ENCODE results near the gene NCOA3. TPM values are rescaled to one million over a fixed set of nuclear protein-coding genes. Genes with fewer than 3 reads are reported as not detected.
"Not testable (repeated sequence)": the region's sequence is repeated elsewhere in the genome, so short reads cannot be mapped to it uniquely, and the experiment has no call there.

NCOA3 gene
- total RNA-seq, 1 experiment from 2014 or later: 60.3 TPM

- no TSS peak for BruUV-seq (replicated peaks)
- peaks cover 2% of the 10 kb centered on the region for H3K9me3 Mint-ChIP-seq (ENCODE audit: low read depth, unreplicated experiment)
- no peak overlapping the region for H3K4me3 Mint-ChIP-seq (ENCODE audit: low read depth, unreplicated experiment)
- peak; percentile 31 for DNase-seq
- peaks cover 43% of the 10 kb centered on the region for H3K4me1 Mint-ChIP-seq (ENCODE audit: low read depth, unreplicated experiment)
- CTCF ChIA-PET: interaction anchor here (0.8 to 1.4 kb wide), 3 partner anchors 26 to 73 kb away, joined by 3 to 4 read pairs (median 3); no protein-coding TSS in a partner anchor
- intact Hi-C loops (cut with micrococcal nuclease; ENCODE audit: unreplicated experiment): loop anchor here (5.0 kb wide), 1 partner anchor 35 kb away; no protein-coding TSS in a partner anchor
- TF ChIP-seq, protein P1, sequence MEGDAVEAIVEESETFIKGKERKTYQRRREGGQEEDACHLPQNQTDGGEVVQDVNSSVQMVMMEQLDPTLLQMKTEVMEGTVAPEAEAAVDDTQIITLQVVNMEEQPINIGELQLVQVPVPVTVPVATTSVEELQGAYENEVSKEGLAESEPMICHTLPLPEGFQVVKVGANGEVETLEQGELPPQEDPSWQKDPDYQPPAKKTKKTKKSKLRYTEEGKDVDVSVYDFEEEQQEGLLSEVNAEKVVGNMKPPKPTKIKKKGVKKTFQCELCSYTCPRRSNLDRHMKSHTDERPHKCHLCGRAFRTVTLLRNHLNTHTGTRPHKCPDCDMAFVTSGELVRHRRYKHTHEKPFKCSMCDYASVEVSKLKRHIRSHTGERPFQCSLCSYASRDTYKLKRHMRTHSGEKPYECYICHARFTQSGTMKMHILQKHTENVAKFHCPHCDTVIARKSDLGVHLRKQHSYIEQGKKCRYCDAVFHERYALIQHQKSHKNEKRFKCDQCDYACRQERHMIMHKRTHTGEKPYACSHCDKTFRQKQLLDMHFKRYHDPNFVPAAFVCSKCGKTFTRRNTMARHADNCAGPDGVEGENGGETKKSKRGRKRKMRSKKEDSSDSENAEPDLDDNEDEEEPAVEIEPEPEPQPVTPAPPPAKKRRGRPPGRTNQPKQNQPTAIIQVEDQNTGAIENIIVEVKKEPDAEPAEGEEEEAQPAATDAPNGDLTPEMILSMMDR (IDR thresholded peaks at IDR 0.05; ENCODE audit: unreplicated experiment): no peak
- no peak overlapping the region for H3K27ac Mint-ChIP-seq (ENCODE audit: unreplicated experiment)
- peaks cover 12% of the 10 kb centered on the region for H3K36me3 Mint-ChIP-seq (ENCODE audit: insufficient read depth, unreplicated experiment)
- H3K27me3 Mint-ChIP-seq (ENCODE audit: unreplicated experiment): no peaks in the 10 kb centered on the region
These were observed 44.5 kb upstream of the NCOA3 start for GRCh38 chr20:47456952-47457724.

GRCh38 chr20:47458280-47459050, 43.2 kb upstream of the NCOA3 start:
- H3K4me1 Mint-ChIP-seq (ENCODE audit: low read depth, unreplicated experiment): peaks cover 32% of the 10 kb centered on the region
- BruUV-seq (replicated peaks); H3K27me3 Mint-ChIP-seq (ENCODE audit: unreplicated experiment); H3K4me3 Mint-ChIP-seq (ENCODE audit: low read depth, unreplicated experiment); H3K27ac Mint-ChIP-seq (ENCODE audit: unreplicated experiment); DNase-seq; H3K36me3 Mint-ChIP-seq (ENCODE audit: insufficient read depth, unreplicated experiment); H3K9me3 Mint-ChIP-seq (ENCODE audit: low read depth, unreplicated experiment): not testable (repeated sequence)
- intact Hi-C loops (cut with micrococcal nuclease; ENCODE audit: unreplicated experiment): loop anchor here (5.0 kb wide), 1 partner anchor 34 kb away; no protein-coding TSS in a partner anchor
- CTCF ChIA-PET: interaction anchor here (0.6 to 1.9 kb wide), 7 partner anchors 10 to 768 kb away, joined by 3 to 5 read pairs (median 3); no protein-coding TSS in a partner anchor

- Mint-ChIP-seq H3K9me3 (ENCODE audit: low read depth, unreplicated experiment) (peaks cover 1% of the 10 kb centered on the region), H3K4me3 (ENCODE audit: low read depth, unreplicated experiment) (no peak overlapping the region), H3K4me1 (ENCODE audit: low read depth, unreplicated experiment) (peaks cover 32% of the 10 kb centered on the region), H3K27me3 (ENCODE audit: unreplicated experiment) (no peaks in the 10 kb centered on the region), H3K27ac (ENCODE audit: unreplicated experiment) (no peak overlapping the region), H3K36me3 (ENCODE audit: insufficient read depth, unreplicated experiment) (no peaks in the 10 kb centered on the region)
- intact Hi-C loops (cut with micrococcal nuclease; ENCODE audit: unreplicated experiment): loop anchor here (5.0 kb wide), 2 partner anchors 33 to 67 kb away; no protein-coding TSS in a partner anchor
- TF ChIP-seq, protein P1 (IDR thresholded peaks at IDR 0.05; ENCODE audit: unreplicated experiment): no peak
- BruUV-seq (replicated peaks): no TSS peak
- no peak for DNase-seq
- CTCF ChIA-PET: interaction anchor here (0.6 to 1.9 kb wide), 3 partner anchors 25 to 48 kb away, joined by 3 to 5 read pairs (median 4); no protein-coding TSS in a partner anchor
These were observed 42.2 kb upstream of the NCOA3 start for GRCh38 chr20:47459344-47460073.

DNA sequence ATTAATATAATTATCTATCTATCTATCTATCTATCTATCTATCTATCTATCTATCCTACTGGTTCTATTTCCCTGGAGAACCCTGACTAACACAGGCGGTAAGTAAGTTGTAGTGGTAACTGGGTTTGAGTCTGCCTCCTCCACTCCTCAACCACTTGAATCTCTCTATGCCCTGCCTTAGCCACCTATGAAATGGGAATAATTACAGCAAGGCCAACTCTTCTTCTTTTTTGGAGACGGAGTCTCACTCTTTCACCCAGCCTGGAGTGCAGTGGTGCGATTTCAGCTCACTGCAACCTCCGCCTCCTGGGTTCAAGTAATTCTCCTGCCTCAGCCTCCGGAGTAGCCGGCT, 41.0 kb upstream of the NCOA3 start:
- H3K36me3 Mint-ChIP-seq (ENCODE audit: insufficient read depth, unreplicated experiment); BruUV-seq (replicated peaks); DNase-seq; H3K27me3 Mint-ChIP-seq (ENCODE audit: unreplicated experiment); CTCF ChIA-PET; H3K9me3 Mint-ChIP-seq (ENCODE audit: low read depth, unreplicated experiment); H3K4me3 Mint-ChIP-seq (ENCODE audit: low read depth, unreplicated experiment); H3K27ac Mint-ChIP-seq (ENCODE audit: unreplicated experiment): not testable (repeated sequence)
- intact Hi-C loops (cut with micrococcal nuclease; ENCODE audit: unreplicated experiment): loop anchor here (5.0 kb wide), 1 partner anchor 68 kb away; no protein-coding TSS in a partner anchor
- H3K4me1 Mint-ChIP-seq (ENCODE audit: low read depth, unreplicated experiment): peaks cover 24% of the 10 kb centered on the region
